ENCODE measurements around the gene CHGA. TPM values are rescaled to one million over a fixed set of nuclear protein-coding genes. Genes with fewer than 3 reads are reported as not detected.

Gene CHGA
- total and polyA plus RNA-seq, 2 of the 13 experiments (the other 11 are each of a cell fraction or from before 2014, with no cell fraction given): not detected

GRCh38 chr14:92922883-92923743 is at the start of gene CHGA (continued):
- peak; percentile 67; the same call in 1 of the 2 replicates for TF ChIP-seq CSRNP1 (CRISPR knock-in tag; IDR thresholded peaks at IDR 0.05)
- no peak for TF ChIP-seq ZNF383 (CRISPR knock-in tag; IDR thresholded peaks at IDR 0.05; ENCODE audit: borderline replicate concordance)
- TF ChIP-seq CREM (IDR thresholded peaks at IDR 0.05): no peak
- TF ChIP-seq CREM (CRISPR knock-in tag; IDR thresholded peaks at IDR 0.05): no peak
- TF ChIP-seq HIVEP1 (CRISPR knock-in tag; IDR thresholded peaks at IDR 0.05): no peak; the same call in 1 of the 2 replicates
- TF ChIP-seq PHF20 (CRISPR knock-in tag; IDR thresholded peaks at IDR 0.05): 0 out of 2 replicates have a peak, but pooled peaks have one; percentile 52
- TF ChIP-seq ZNF747 (CRISPR knock-in tag; IDR thresholded peaks at IDR 0.05; ENCODE audit: borderline replicate concordance): no peak
- peak; percentile 89; the same call in 1 of the 2 replicates for TF ChIP-seq ZNF724P (CRISPR knock-in tag; IDR thresholded peaks at IDR 0.05; ENCODE audit: borderline replicate concordance)
- no peak for TF ChIP-seq HNF4A (CRISPR knock-in tag; IDR thresholded peaks at IDR 0.05)
- 0 out of 2 replicates have a peak, but pooled peaks have one; percentile 81 for TF ChIP-seq SALL2 (CRISPR knock-in tag; IDR thresholded peaks at IDR 0.05)
- 0 out of 2 replicates have a peak, but pooled peaks have one; percentile 63 for TF ChIP-seq ZNF251 (CRISPR knock-in tag; IDR thresholded peaks at IDR 0.05)
- TF ChIP-seq ZFP36L2 (CRISPR knock-in tag; IDR thresholded peaks at IDR 0.05): peak; percentile 95
- no peak for TF ChIP-seq MLX (CRISPR knock-in tag; IDR thresholded peaks at IDR 0.05)
- peak; percentile 41; the same call in 1 of the 2 replicates for TF ChIP-seq HMG20A (CRISPR knock-in tag; IDR thresholded peaks at IDR 0.05; ENCODE audit: borderline replicate concordance)
- peak; percentile 98 for TF ChIP-seq NFKB2 (CRISPR knock-in tag; IDR thresholded peaks at IDR 0.05; ENCODE audit: borderline replicate concordance)
- TF ChIP-seq, protein P1, sequence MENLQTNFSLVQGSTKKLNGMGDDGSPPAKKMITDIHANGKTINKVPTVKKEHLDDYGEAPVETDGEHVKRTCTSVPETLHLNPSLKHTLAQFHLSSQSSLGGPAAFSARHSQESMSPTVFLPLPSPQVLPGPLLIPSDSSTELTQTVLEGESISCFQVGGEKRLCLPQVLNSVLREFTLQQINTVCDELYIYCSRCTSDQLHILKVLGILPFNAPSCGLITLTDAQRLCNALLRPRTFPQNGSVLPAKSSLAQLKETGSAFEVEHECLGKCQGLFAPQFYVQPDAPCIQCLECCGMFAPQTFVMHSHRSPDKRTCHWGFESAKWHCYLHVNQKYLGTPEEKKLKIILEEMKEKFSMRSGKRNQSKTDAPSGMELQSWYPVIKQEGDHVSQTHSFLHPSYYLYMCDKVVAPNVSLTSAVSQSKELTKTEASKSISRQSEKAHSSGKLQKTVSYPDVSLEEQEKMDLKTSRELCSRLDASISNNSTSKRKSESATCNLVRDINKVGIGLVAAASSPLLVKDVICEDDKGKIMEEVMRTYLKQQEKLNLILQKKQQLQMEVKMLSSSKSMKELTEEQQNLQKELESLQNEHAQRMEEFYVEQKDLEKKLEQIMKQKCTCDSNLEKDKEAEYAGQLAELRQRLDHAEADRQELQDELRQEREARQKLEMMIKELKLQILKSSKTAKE (CRISPR knock-in tag; IDR thresholded peaks at IDR 0.05; ENCODE audit: borderline replicate concordance): 0 out of 2 replicates have a peak, but pooled peaks have one; percentile 46
- TF ChIP-seq ZFP41 (CRISPR knock-in tag; IDR thresholded peaks at IDR 0.05; ENCODE audit: borderline replicate concordance): no peak
- 0 out of 2 replicates have a peak, but pooled peaks have one; percentile 12 for TF ChIP-seq NFYB (CRISPR knock-in tag; IDR thresholded peaks at IDR 0.05)
- no peak for TF ChIP-seq THAP9 (CRISPR knock-in tag; IDR thresholded peaks at IDR 0.05; ENCODE audit: borderline replicate concordance)
